Left lobe of liver (tissue), 2 donors: ENCODE measurements around the gene S100A2. TPM values are rescaled to one million over a fixed set of nuclear protein-coding genes. Genes with fewer than 3 reads are reported as not detected.

Experiments
- ATAC-seq: fragments of 200-7000 bp; cut with Tn5 transposase; one replicate; pipeline ENCODE4 v1.9.1; 2020; ENCODE audit warnings: mild to moderate bottlenecking, moderate library complexity
- DNase-seq: peaks from one replicate; pipeline ENCODE4 v3.0.0-alpha.2; 2020; ENCODE audit warnings: low spot score
- total RNA-seq: library from RNA; stranded (reverse); gene quantifications from one replicate; pipeline ENCODE4 v1.2.1, GENCODE V29; 2021
- donor health status: DM: no; HTN: no; CAD: no; lungs with moderate emphysema.
- donor health status: DM: no; HTN: yes; CAD: no.

Gene S100A2
- total RNA-seq: 0.55 TPM

- ATAC-seq: peak; percentile 3
These were observed at the start of gene S100A2 for GRCh38 chr1:153565529-153566374. TSS of gene S100A2 (minus strand) at chr1:153565844. CDS start at chr1:153563877, 1,967 bp downstream.

GRCh38 chr1:153615406-153615805, 49.8 kb upstream of the S100A2 start:
- ATAC-seq: no peak
- no peak for DNase-seq

More at GRCh38 chr1:153565529-153566374, at the start of gene S100A2:
- DNase-seq: no peak

GRCh38 chr1:153614906-153615305, 49.3 kb upstream of the S100A2 start:
- ATAC-seq (no peak), DNase-seq (no peak)

GRCh38 chr1:153614189-153614900, 48.7 kb upstream of the S100A2 start:
- no peak for DNase-seq
- ATAC-seq: no peak

- DNase-seq (no peak), ATAC-seq (no peak)
These were observed 47.8 kb upstream of the S100A2 start for GRCh38 chr1:153613406-153613805.

GRCh38 chr1:153612755-153613331, 47.2 kb upstream of the S100A2 start, which contains the start of gene S100A16:
TSS of gene S100A16 (minus strand) at chr1:153613137. CDS start at chr1:153608151, 4,986 bp downstream.
- DNase-seq (peak; percentile 87), ATAC-seq (peak; percentile 67)

- no peak for ATAC-seq
- DNase-seq: no peak
These were observed 46.6 kb upstream of the S100A2 start for GRCh38 chr1:153612111-153612754.

GRCh38 chr1:153611356-153611755, 45.7 kb upstream of the S100A2 start:
- DNase-seq (no peak), ATAC-seq (no peak)

GRCh38 chr1:153610811-153611301, 45.2 kb upstream of the S100A2 start:
- DNase-seq (no peak), ATAC-seq (no peak)

GRCh38 chr1:153610334-153610733, 44.7 kb upstream of the S100A2 start:
- ATAC-seq (no peak), DNase-seq (no peak)

GRCh38 chr1:153609585-153609907, 43.9 kb upstream of the S100A2 start:
- no peak for ATAC-seq
- no peak for DNase-seq

- peak; percentile 94 for DNase-seq
- ATAC-seq: peak; percentile 84
These were observed 43.3 kb upstream of the S100A2 start for GRCh38 chr1:153608742-153609584.

- ATAC-seq: no peak
- DNase-seq: no peak
These were observed 42.5 kb upstream of the S100A2 start for GRCh38 chr1:153608089-153608682.

GRCh38 chr1:153607381-153607780, 41.7 kb upstream of the S100A2 start:
- DNase-seq: no peak
- no peak for ATAC-seq

GRCh38 chr1:153606194-153606593, 40.5 kb upstream of the S100A2 start:
- no peak for DNase-seq
- ATAC-seq: no peak

GRCh38 chr1:153602749-153603148, 37.1 kb upstream of the S100A2 start:
- DNase-seq (no peak), ATAC-seq (no peak)

GRCh38 chr1:153599847-153600246, 34.2 kb upstream of the S100A2 start:
- ATAC-seq (no peak), DNase-seq (no peak)

- ATAC-seq (no peak), DNase-seq (no peak)
These were observed 32.9 kb upstream of the S100A2 start for GRCh38 chr1:153598309-153599172.

- ATAC-seq: no peak
- DNase-seq: no peak
These were observed 31.6 kb upstream of the S100A2 start for GRCh38 chr1:153597206-153597605.
